Testis (tissue), 5 donors: Measurements from ENCODE around the gene TMEM164. TPM values are rescaled to one million over a fixed set of nuclear protein-coding genes. Genes with fewer than 3 reads are reported as not detected.

Source experiments
- DNase-seq: peaks from one replicate; pipeline ENCODE4 v3.0.0-alpha.2; 2019
- H3K27ac ChIP-seq, 2 donors: fragments of 200-600 bp; sonication (generic); one replicate each; pipeline ENCODE4 v1.5.1; 2019
- H3K27me3 ChIP-seq: fragments of 200-600 bp; sonication (generic); one replicate; pipeline ENCODE4 v1.5.1; 2019
- H3K36me3 ChIP-seq: fragments of 200-600 bp; sonication (generic); one replicate; pipeline ENCODE4 v1.5.1; 2017; ENCODE audit warnings: low read depth; ENCODE audit errors: missing control alignments
- H3K4me1 ChIP-seq: fragments of 200-600 bp; sonication (generic); one replicate; pipeline ENCODE4 v1.5.1; 2019
- H3K4me3 ChIP-seq, 2 donors: fragments of 200-600 bp; sonication (generic); one replicate each; pipeline ENCODE4 v1.5.1; 2017 to 2019
- H3K9me3 ChIP-seq: fragments of 200-600 bp; sonication (generic); one replicate; pipeline ENCODE4 v1.5.1; 2017
- POLR2A ChIP-seq: fragments of 450-650 bp; IDR thresholded peaks from one replicate; pipeline ENCODE4 v1.6.1; 2017; ENCODE audit warnings: antibody characterized with exemption, mild to moderate bottlenecking, moderate library complexity
- WGBS, 2 donors: methylation state at CpG; one replicate each; pipeline ENCODE4 v1.1.5; 2018; 5-methylcytosine and 5-hydroxymethylcytosine counted together
- intact Hi-C: fragments of 100-400 bp; cut with DNase I; formaldehyde crosslinking; loops from one replicate; pipeline ENCODE4 v1.15.1; 2023; ENCODE audit warnings: low total_unique reads
- long read RNA-seq, 2 donors: transcript quantifications; one replicate each; lab custom pipeline, GENCODE V29; 2026
- polyA plus RNA-seq: library from polyadenylated mRNA; stranded (reverse); fragments of 350-450 nt; fragmentation: Illumina TruSeq; extraction: RNeasy Lipid Tissue Mini Kit (QIAGEN cat#74804); gene quantifications from one replicate; pipeline ENCODE4 v1.2.3, GENCODE V29; 2014; ENCODE audit warnings: low read depth, low replicate concordance; ENCODE audit not compliant: insufficient read depth
- total RNA-seq, 2 donors: library from RNA; depleted of rRNA; stranded (reverse); fragments of >200 nt; gene quantifications; one replicate each; pipeline ENCODE4 v1.2.3, GENCODE V29; 2016
- TF ChIP-seq, protein P1 (sequence below), 3 experiments: fragments of 450-650 bp in 2 of 3; fragments of 200-600 bp in 1 of 3; sonication (generic) in 1 of 3; IDR thresholded peaks; one replicate each; pipeline ENCODE4 v1.5.1; 2016 to 2019; ENCODE audit warnings: antibody characterized with exemption in 3 of 3, mild to moderate bottlenecking in 2 of 3, moderate library complexity in 1 of 3

TMEM164 gene
- total RNA-seq (10 to 100 TPM in 1 of 2 donors, 1 to 10 TPM in 1; 8.1 to 13.9 TPM), polyA plus RNA-seq (7.9 TPM)
- long read RNA-seq, donor 1, full-length matches to known transcripts, result 3 of 3 reads
- long read RNA-seq, donor 1, partial matches to known transcripts, result 0 of 3 reads
- long read RNA-seq, donor 1, other reads (novel, unspliced or antisense), result 0 of 3 reads
- long read RNA-seq, donor 2, full-length matches to known transcripts, result 1 of 1 reads
- long read RNA-seq, donor 2, partial matches to known transcripts, result 0 of 1 reads
- long read RNA-seq, donor 2, other reads (novel, unspliced or antisense), result 0 of 1 reads

GRCh38 chrX:110002300-110003166 lies at the start of gene TMEM164:
TSS of gene TMEM164 (plus strand) at chrX:110003114. CDS start at chrX:110003775, 661 bp downstream.
- Histone ChIP-seq H3K4me3 (peak within 1 kb of the TSS; percentile 51 to 64), H3K27ac (peak within 1 kb of the TSS; percentile 63 to 74), H3K27me3 (no peaks in the 10 kb centered on the region), H3K9me3 (no peaks in the 10 kb centered on the region), H3K36me3 (no peaks in the 10 kb centered on the region), H3K4me1 (no peaks in the 10 kb centered on the region)
- peak; percentile 79 for DNase-seq
- TF ChIP-seq, protein P1, sequence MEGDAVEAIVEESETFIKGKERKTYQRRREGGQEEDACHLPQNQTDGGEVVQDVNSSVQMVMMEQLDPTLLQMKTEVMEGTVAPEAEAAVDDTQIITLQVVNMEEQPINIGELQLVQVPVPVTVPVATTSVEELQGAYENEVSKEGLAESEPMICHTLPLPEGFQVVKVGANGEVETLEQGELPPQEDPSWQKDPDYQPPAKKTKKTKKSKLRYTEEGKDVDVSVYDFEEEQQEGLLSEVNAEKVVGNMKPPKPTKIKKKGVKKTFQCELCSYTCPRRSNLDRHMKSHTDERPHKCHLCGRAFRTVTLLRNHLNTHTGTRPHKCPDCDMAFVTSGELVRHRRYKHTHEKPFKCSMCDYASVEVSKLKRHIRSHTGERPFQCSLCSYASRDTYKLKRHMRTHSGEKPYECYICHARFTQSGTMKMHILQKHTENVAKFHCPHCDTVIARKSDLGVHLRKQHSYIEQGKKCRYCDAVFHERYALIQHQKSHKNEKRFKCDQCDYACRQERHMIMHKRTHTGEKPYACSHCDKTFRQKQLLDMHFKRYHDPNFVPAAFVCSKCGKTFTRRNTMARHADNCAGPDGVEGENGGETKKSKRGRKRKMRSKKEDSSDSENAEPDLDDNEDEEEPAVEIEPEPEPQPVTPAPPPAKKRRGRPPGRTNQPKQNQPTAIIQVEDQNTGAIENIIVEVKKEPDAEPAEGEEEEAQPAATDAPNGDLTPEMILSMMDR (IDR thresholded peaks at IDR 0.05), result no peak
- no peak for TF ChIP-seq POLR2A
- intact Hi-C loops, result no loop called here
- WGBS, 2 donors, result 0 to 1% methylated on average over 28 to 42 of the region's 83 CpGs

DNA sequence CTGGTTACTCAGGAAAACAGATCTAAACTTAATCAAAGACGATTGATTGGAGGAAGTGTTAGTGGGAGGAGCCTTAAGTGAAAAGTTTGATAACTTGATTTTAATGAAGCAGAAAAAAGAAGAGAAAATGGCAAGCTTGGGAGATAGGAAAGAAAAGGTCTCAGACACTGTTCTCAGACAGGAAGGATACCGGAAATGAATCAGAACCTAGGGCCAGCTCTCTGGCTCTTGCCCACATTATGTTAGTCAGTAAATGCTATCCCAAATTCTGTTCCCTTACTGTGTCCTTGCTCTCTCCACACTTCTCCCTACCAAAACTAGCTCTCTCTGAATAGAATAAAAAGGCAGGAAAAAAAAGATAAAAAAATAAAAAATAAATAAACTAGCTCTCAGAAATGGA lies 48.6 kb upstream of the TMEM164 start:
- WGBS, 2 donors, result 58 to 73% methylated on average over 2 of the region's 2 CpGs
- Histone ChIP-seq H3K9me3 (no peaks in the 10 kb centered on the region), H3K4me1 (no peaks in the 10 kb centered on the region), H3K4me3 (no peak overlapping the region), H3K27ac (no peak overlapping the region), H3K27me3 (no peaks in the 10 kb centered on the region), H3K36me3 (no peaks in the 10 kb centered on the region)
- intact Hi-C loops, result no loop called here
- TF ChIP-seq, protein P1 (IDR thresholded peaks at IDR 0.05), result no peak
- no peak for TF ChIP-seq POLR2A
- DNase-seq, result no peak

GRCh38 chrX:109954955-109955354 lies 48.0 kb upstream of the TMEM164 start:
- intact Hi-C loops, result no loop called here
- H3K4me1 ChIP-seq, result no peaks in the 10 kb centered on the region
- TF ChIP-seq, protein P1 (IDR thresholded peaks at IDR 0.05), result no peak
- TF ChIP-seq POLR2A, result no peak
- no peaks in the 10 kb centered on the region for H3K9me3 ChIP-seq
- no peak for DNase-seq
- H3K4me3 ChIP-seq, result no peak overlapping the region
- H3K36me3 ChIP-seq, result no peaks in the 10 kb centered on the region
- H3K27ac ChIP-seq, result no peak overlapping the region
- no peaks in the 10 kb centered on the region for H3K27me3 ChIP-seq
- 88 to 100% methylated on average over 1 of the region's 1 CpG for WGBS, 2 donors

- Histone ChIP-seq H3K4me3 (no peak overlapping the region), H3K4me1 (no peaks in the 10 kb centered on the region), H3K36me3 (no peaks in the 10 kb centered on the region), H3K27me3 (no peaks in the 10 kb centered on the region), H3K9me3 (no peaks in the 10 kb centered on the region), H3K27ac (no peak overlapping the region)
- intact Hi-C loops, result no loop called here
- DNase-seq, result no peak
- TF ChIP-seq, protein P1 (IDR thresholded peaks at IDR 0.05), result no peak
- no peak for TF ChIP-seq POLR2A
These were observed 44.6 kb upstream of the TMEM164 start for GRCh38 chrX:109958266-109958665.
